K562 (cell line): ENCODE results near the gene CGNL1. TPM values are rescaled to one million over a fixed set of nuclear protein-coding genes. Genes with fewer than 3 reads are reported as not detected.

Experiments
- ATAC-seq: fragments of 200-7000 bp; cut with Tn5 transposase; 3 replicates; pipeline ENCODE4 v1.9.1; 2020; ENCODE audit warnings: moderate library complexity
- BruUV-seq: library from RNA; stranded (reverse); fragments of 400-500 nt; replicated peaks from 2 replicates; lab custom pipeline; 2021; lab: Mats Ljungman, UMichigan
- CTCF ChIA-PET: fragments of 300-600 bp; formaldehyde crosslinking; extraction: SDS; loops from one replicate; lab custom pipeline; 2021; ENCODE audit warnings: low intra/inter-chr PET ratio; lab: Yijun Ruan, JAX
- POLR2A ChIA-PET: fragments of 300-600, 350-650 bp; sonication (Branson Sonifier 250); formaldehyde crosslinking; extraction: SDS; loops from one replicate; lab custom pipeline; 2021; ENCODE audit warnings: antibody characterized with exemption, inconsistent platforms; lab: Yijun Ruan, JAX
- DNase-seq, 4 experiments: peaks; one replicate each; pipeline versions ENCODE4 v3.0.0 to v3.0.0-alpha.2; 2011 to 2018; ENCODE audit warnings: low spot score in 3 of 4, mixed read lengths in 3 of 4; ENCODE audit errors: extremely low read depth in 1 of 4
- FAIRE-seq: peaks from 2 replicates; lab custom pipeline; 2011; peaks lifted over from hg19 to GRCh38; lab: Jason Lieb, UNC
- H2AFZ ChIP-seq: 2 replicates; pipeline ENCODE4 v1.6.0; 2011; ENCODE audit warnings: low read depth, low read length, control low read depth, inconsistent platforms
- H3K27ac ChIP-seq: fragments of 200-600 bp; 3 replicates; pipeline ENCODE4 v1.8.0; 2011; ENCODE audit warnings: low read depth, mild to moderate bottlenecking, control low read depth, inconsistent platforms, low read length, moderate library complexity, mixed read lengths; ENCODE audit errors: extremely low read depth
- H3K27me3 ChIP-seq, 2 experiments: fragments of 300-600 bp in 1 of 2; 2 replicates in 1 of 2; 3 replicates in 1 of 2; pipeline versions ENCODE4 v1.6.0 to v1.8.0; 2011; ENCODE audit warnings: inconsistent platforms in 2 of 2, low read length in 2 of 2, mild to moderate bottlenecking in 1 of 2, mixed read lengths in 1 of 2, moderate library complexity in 1 of 2; ENCODE audit not compliant: control insufficient read depth in 2 of 2, insufficient read depth in 2 of 2
- H3K36me3 ChIP-seq: fragments of 300-600 bp; 3 replicates; pipeline ENCODE4 v1.8.0; 2011; ENCODE audit warnings: mild to moderate bottlenecking, low read length, inconsistent platforms; ENCODE audit not compliant: control insufficient read depth, insufficient read depth
- H3K4me1 ChIP-seq, 2 experiments: fragments of 200-600 bp in 1 of 2; replicated peaks in 1 of 2; 2 replicates in 1 of 2; 3 replicates in 1 of 2; pipeline versions ENCODE4 v1.5.1 to v1.8.0; 2011; ENCODE audit warnings: inconsistent platforms in 2 of 2, low read length in 2 of 2, mild to moderate bottlenecking in 1 of 2, mixed read lengths in 1 of 2, moderate library complexity in 1 of 2; ENCODE audit not compliant: control insufficient read depth in 2 of 2, insufficient read depth in 2 of 2
- H3K4me2 ChIP-seq: 2 replicates; pipeline ENCODE4 v1.6.1; 2011; ENCODE audit warnings: low read length, control low read depth, inconsistent platforms, mixed read lengths; ENCODE audit not compliant: insufficient read depth
- H3K4me3 ChIP-seq: fragments of 200-600 bp; sonication (generic), shearing (Covaris generic); 2 replicates; pipeline ENCODE4 v1.5.1; 2016; ENCODE audit warnings: control low read depth, inconsistent platforms
- H3K79me2 ChIP-seq: fragments of 200-600 bp; 3 replicates; pipeline ENCODE4 v1.8.0; 2011; ENCODE audit warnings: low read length, inconsistent platforms; ENCODE audit not compliant: control insufficient read depth, insufficient read depth
- H3K9ac ChIP-seq, 2 experiments: 2 replicates each; pipeline versions ENCODE4 v1.6.0 to v1.6.1; 2011; ENCODE audit warnings: low read depth in 2 of 2, low read length in 2 of 2, control low read depth in 1 of 2, inconsistent platforms in 1 of 2, mild to moderate bottlenecking in 1 of 2, mixed read lengths in 1 of 2; ENCODE audit not compliant: insufficient read depth in 1 of 2
- H3K9me1 ChIP-seq: one replicate; pipeline ENCODE4 v1.6.0; 2011; ENCODE audit warnings: inconsistent platforms, mild to moderate bottlenecking, low read length, moderate library complexity; ENCODE audit not compliant: control insufficient read depth, insufficient read depth
- H3K9me3 ChIP-seq: replicated peaks from 2 replicates; pipeline ENCODE4 v1.5.1; 2011; ENCODE audit warnings: low read depth, low read length, inconsistent platforms; ENCODE audit not compliant: control insufficient read depth, insufficient read depth
- H4K20me1 ChIP-seq: replicated peaks from 2 replicates; pipeline ENCODE4 v1.6.1; 2011; ENCODE audit warnings: low read length, inconsistent platforms, mixed read lengths; ENCODE audit not compliant: control insufficient read depth, insufficient read depth
- ATF4 ChIP-seq: fragments of 450-650 bp; formaldehyde crosslinking; IDR thresholded peaks from 2 replicates; pipeline ENCODE4 v1.4.0; 2022; ENCODE audit warnings: mild to moderate bottlenecking, moderate library complexity
- HDGF ChIP-seq: fragments of 450-650 bp; IDR thresholded peaks from 2 replicates; pipeline ENCODE4 v1.6.1; 2016
- MLLT1 ChIP-seq, 2 experiments: fragments of 450-650 bp; IDR thresholded peaks; 2 replicates each; pipeline ENCODE4 v1.6.1; 2016
- RBM14 ChIP-seq: fragments of 200-400 bp; formaldehyde crosslinking; IDR thresholded peaks from 2 replicates; pipeline ENCODE4 v1.6.1; 2018; ENCODE audit warnings: low read depth, mild to moderate bottlenecking, low read length, moderate library complexity, borderline replicate concordance; ENCODE audit not compliant: insufficient read depth
- TSHZ1 ChIP-seq: fragments of 250-450 bp; sonication (Bioruptor Pico); IDR thresholded peaks from 2 replicates; pipeline ENCODE4 v1.4.0; 2020; ENCODE audit warnings: mild to moderate bottlenecking, moderate library complexity
- ZEB2 ChIP-seq: fragments of 450-650 bp; IDR thresholded peaks from 2 replicates; pipeline ENCODE4 v1.6.1; 2016
- WGBS: fragments of 100-300 bp; shearing (Covaris generic); methylation state at CpG from one replicate; pipeline ENCODE4 v1.1.6; 2016; ENCODE audit warnings: low coverage, mixed read lengths; ENCODE audit not compliant: insufficient coverage; ENCODE audit errors: missing lambda C conversion rate; 5-methylcytosine and 5-hydroxymethylcytosine counted together
- in situ Hi-C: fragments of 300-500 bp; cut with MboI; formaldehyde crosslinking; loops from 4 replicates; pipeline ENCODE4 v1.15.0; 2018; ENCODE audit warnings: inconsistent platforms, mixed read lengths
- intact Hi-C: fragments of 100-400 bp; cut with micrococcal nuclease; formaldehyde crosslinking; loops from 2 replicates; pipeline ENCODE4 v1.14.2; 2022
- polyA plus RNA-seq, 8 experiments: library from polyadenylated mRNA; depleted of rRNA in 4 of 8; stranded (reverse) in 5 of 8; unstranded in 3 of 8; fragments of >200 nt; fragmentation: Nextera tagmentation in 2 of 8; fragmentation: Illumina TruSeq in 1 of 8; extraction: Ambion mirVana in 2 of 8; extraction: Trizol in 1 of 8; gene quantifications; 2 replicates each; pipeline versions ENCODE4 v1.2.1 to v1.2.3, GENCODE V29; 2011 to 2014; ENCODE audit warnings: inconsistent platforms in 1 of 8, missing spikeins in 1 of 8
- total RNA-seq, 7 experiments: library from RNA; depleted of rRNA in 6 of 7; stranded (reverse); fragments of >200 nt in 6 of 7; fragmentation: Illumina TruSeq in 2 of 7; extraction: Trizol in 2 of 7; gene quantifications; 2 replicates each; pipeline versions ENCODE4 v1.2.1 to v1.2.3, GENCODE V29; 2011 to 2021; ENCODE audit warnings: low replicate concordance in 1 of 7

The CGNL1 gene
- total and polyA plus RNA-seq, 9 of the 15 experiments (the other 6 are each of a cell fraction or from before 2014, with no cell fraction given), result 0.01 to 0.07 TPM; not detected in 7

GRCh38 chr15:57410373-57410772 is 34.1 kb downstream of the CGNL1 start:
- in situ Hi-C loops (no loop called here), intact Hi-C loops (no loop called here)
- H2AFZ ChIP-seq, result no peak overlapping the region
- H3K4me1 ChIP-seq, result no peaks in the 10 kb centered on the region
- no peak for TF ChIP-seq ZEB2
- no peak for TF ChIP-seq RBM14
- no peak for TF ChIP-seq ATF4 (CRISPR knock-in tag)
- no peak for TF ChIP-seq MLLT1 (IDR thresholded peaks at IDR 0.05)
- no peak for TF ChIP-seq HDGF
- no peak for TF ChIP-seq TSHZ1 (CRISPR knock-in tag)
- DNase-seq (no peak), FAIRE-seq (no peak), ATAC-seq (no peak)
- no peaks in the 10 kb centered on the region for H3K9me3 ChIP-seq
- no peaks in the 10 kb centered on the region for H3K36me3 ChIP-seq
- POLR2A ChIA-PET, result interaction anchor here (0.9 to 1.2 kb wide), 2 partner anchors 8 to 105 kb away, joined by 4 to 5 read pairs; no protein-coding TSS in a partner anchor
- no peaks in the 10 kb centered on the region for H3K9me1 ChIP-seq
- H4K20me1 ChIP-seq, result no peaks in the 10 kb centered on the region
- no peak overlapping the region for H3K27ac ChIP-seq
- CTCF ChIA-PET, result no interaction called here
- WGBS, result 0% methylated on average over 3 of the region's 3 CpGs
- H3K27me3 ChIP-seq, result peaks cover 38 to 39% of the 10 kb centered on the region in 2 experiments
- H3K4me2 ChIP-seq, result no peak overlapping the region
- BruUV-seq, result no TSS peak
- no peak overlapping the region for H3K4me3 ChIP-seq
- H3K79me2 ChIP-seq, result no peaks in the 10 kb centered on the region
- no peak overlapping the region for H3K9ac ChIP-seq
